ENCODE results near the gene CCDC13. TPM values are rescaled to one million over a fixed set of nuclear protein-coding genes. Genes with fewer than 3 reads are reported as not detected.

CCDC13 gene
- total RNA-seq, 1 experiment from 2014 or later, result 2.3 TPM

DNA sequence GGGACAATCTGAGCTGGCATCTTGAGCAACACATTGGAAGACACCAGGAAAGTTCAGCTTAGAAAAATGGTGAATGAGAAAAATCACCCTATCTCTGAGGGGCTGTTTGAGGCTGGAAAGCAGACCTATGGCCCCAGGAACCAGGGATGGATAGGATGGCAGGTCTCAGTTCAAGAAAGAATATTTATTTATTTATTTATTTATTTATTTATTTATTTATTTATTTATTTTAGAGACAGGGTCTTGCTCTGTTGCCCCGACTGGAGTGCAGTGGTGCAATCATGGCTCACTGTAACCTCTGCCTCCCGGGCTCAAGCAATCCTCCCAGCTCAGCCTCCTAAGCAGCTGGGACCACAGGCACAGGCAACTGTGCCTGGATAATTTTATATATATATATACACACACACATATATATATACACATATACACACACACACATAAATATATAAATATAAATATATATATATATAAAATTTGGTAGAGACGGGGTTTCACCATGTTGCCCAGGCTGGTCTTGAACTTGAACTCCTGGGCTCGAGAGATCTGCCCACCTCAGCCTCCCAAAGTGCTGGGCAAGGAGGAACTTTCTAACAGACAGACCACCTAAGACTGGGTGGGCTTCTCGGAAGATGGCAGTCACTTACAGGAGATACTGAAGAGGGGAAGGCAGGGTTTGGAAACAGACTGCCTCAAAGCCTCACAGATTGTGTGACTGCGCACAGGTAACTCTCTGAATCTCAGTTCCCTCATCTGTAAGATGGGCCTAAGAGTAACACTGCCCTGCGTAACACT, 29.7 kb downstream of the CCDC13 start:
- ATAC-seq (no peak), DNase-seq (ENCODE audit: low read depth, low spot score) (no peak)
- TF ChIP-seq JUND (IDR thresholded peaks at IDR 0.05), result no peak
- TF ChIP-seq TCF7L2 (IDR thresholded peaks at IDR 0.05; ENCODE audit: borderline replicate concordance, extremely low read depth, insufficient read depth, insufficient read length), result no peak
- Histone ChIP-seq H3K27ac (ENCODE audit: low read depth, low read length) (no peak overlapping the region), H3K9ac (ENCODE audit: low read length) (no peak overlapping the region), H3K27me3 (ENCODE audit: insufficient read depth, low read length) (no peaks in the 10 kb centered on the region), H3K79me2 (ENCODE audit: insufficient read depth, low read length) (no peaks in the 10 kb centered on the region), H4K20me1 (ENCODE audit: insufficient read depth) (no peaks in the 10 kb centered on the region), H2AFZ (ENCODE audit: low read depth, low read length, poor library complexity, severe bottlenecking) (peak overlapping the region; percentile 80), H3K9me2 (ENCODE audit: insufficient read depth) (no peaks in the 10 kb centered on the region), H3K9me3 (ENCODE audit: control insufficient read depth in 1 of 2, insufficient read depth in 1 of 2, low read depth in 1 of 2, low read length in 2 of 2) (no peaks in the 10 kb centered on the region), H3K36me3 (ENCODE audit: control insufficient read depth in 1 of 2, insufficient read depth in 2 of 2, low read length in 2 of 2) (no peaks in the 10 kb centered on the region), H3K4me1 (ENCODE audit: control insufficient read depth in 1 of 2, insufficient read depth in 2 of 2, low read length in 2 of 2) (peaks cover 0 to 22% of the 10 kb centered on the region in 2 experiments; a peak in 2 of 4 replicates), H3K4me3 (replicated peaks in 1 of 2; ENCODE audit: low read depth in 1 of 2, low read length in 2 of 2) (no peak overlapping the region), H3K4me2 (ENCODE audit: low read length) (no peak overlapping the region)
- ChIA-PET POLR2A (no interaction called here), CTCF (interaction anchor here (1.0 to 2.4 kb wide), 9 partner anchors 13 to 514 kb away, joined by 3 to 9 read pairs (median 4); partner anchors contain the start of gene VIPR1), RAD21 (ENCODE audit: low non-redundant PET in 1 of 2, low total read pairs in 2 of 2, uncharacterized antibody in 2 of 2, unreplicated experiment in 2 of 2) (interaction anchor here in 1 of 2 experiments (0.7 to 1.0 kb wide), 2 partner anchors 91 to 162 kb away, joined by 3 read pairs; no protein-coding TSS in a partner anchor)
- BruUV-seq (replicated peaks), result no TSS peak
- intact Hi-C loops (cut with micrococcal nuclease), result loop anchor here (5.0 kb wide), 1 partner anchor 91 kb away; the partner anchor contains the start of gene ZBTB47

- no peak overlapping the region for H3K4me3 ChIP-seq (replicated peaks in 1 of 2; ENCODE audit: low read depth in 1 of 2, low read length in 2 of 2)
- peaks cover 0 to 22% of the 10 kb centered on the region in 2 experiments; a peak in 2 of 4 replicates for H3K4me1 ChIP-seq (ENCODE audit: control insufficient read depth in 1 of 2, insufficient read depth in 2 of 2, low read length in 2 of 2)
- H4K20me1 ChIP-seq (ENCODE audit: insufficient read depth), result no peaks in the 10 kb centered on the region
- H3K9ac ChIP-seq (ENCODE audit: low read length), result no peak overlapping the region
- H3K36me3 ChIP-seq (ENCODE audit: control insufficient read depth in 1 of 2, insufficient read depth in 2 of 2, low read length in 2 of 2), result no peaks in the 10 kb centered on the region
- no peak overlapping the region for H3K27ac ChIP-seq (ENCODE audit: low read depth, low read length)
- TF ChIP-seq JUND (IDR thresholded peaks at IDR 0.05), result no peak
- no peak for TF ChIP-seq SRF (IDR thresholded peaks at IDR 0.05; ENCODE audit: low read depth)
- TF ChIP-seq EZH2phosphoT487 (IDR thresholded peaks at IDR 0.05; ENCODE audit: borderline replicate concordance), result no peak
- TF ChIP-seq ELF1 (IDR thresholded peaks at IDR 0.05; ENCODE audit: borderline replicate concordance, low read depth), result no peak
- no peak for TF ChIP-seq EZH2 (IDR thresholded peaks at IDR 0.05)
- TF ChIP-seq RAD21 (IDR thresholded peaks at IDR 0.05; ENCODE audit: low read depth), result no peak
- TF ChIP-seq FOSL1 (IDR thresholded peaks at IDR 0.05; ENCODE audit: low read depth), result no peak
- TF ChIP-seq ZNF274 (IDR thresholded peaks at IDR 0.05; ENCODE audit: low read depth, low read length), result no peak
- TF ChIP-seq YY1 (IDR thresholded peaks at IDR 0.05; ENCODE audit: extremely low read depth, insufficient replicate concordance, low read depth, low read length), result no peak
- no peak for TF ChIP-seq CEBPB (IDR thresholded peaks at IDR 0.05; ENCODE audit: low read depth)
- TF ChIP-seq ZBTB33 (IDR thresholded peaks at IDR 0.05; ENCODE audit: extremely low read depth, insufficient replicate concordance, low read length), result no peak
- TF ChIP-seq CBX3 (IDR thresholded peaks at IDR 0.05; ENCODE audit: low read depth), result no peak
- TF ChIP-seq, protein P1, sequence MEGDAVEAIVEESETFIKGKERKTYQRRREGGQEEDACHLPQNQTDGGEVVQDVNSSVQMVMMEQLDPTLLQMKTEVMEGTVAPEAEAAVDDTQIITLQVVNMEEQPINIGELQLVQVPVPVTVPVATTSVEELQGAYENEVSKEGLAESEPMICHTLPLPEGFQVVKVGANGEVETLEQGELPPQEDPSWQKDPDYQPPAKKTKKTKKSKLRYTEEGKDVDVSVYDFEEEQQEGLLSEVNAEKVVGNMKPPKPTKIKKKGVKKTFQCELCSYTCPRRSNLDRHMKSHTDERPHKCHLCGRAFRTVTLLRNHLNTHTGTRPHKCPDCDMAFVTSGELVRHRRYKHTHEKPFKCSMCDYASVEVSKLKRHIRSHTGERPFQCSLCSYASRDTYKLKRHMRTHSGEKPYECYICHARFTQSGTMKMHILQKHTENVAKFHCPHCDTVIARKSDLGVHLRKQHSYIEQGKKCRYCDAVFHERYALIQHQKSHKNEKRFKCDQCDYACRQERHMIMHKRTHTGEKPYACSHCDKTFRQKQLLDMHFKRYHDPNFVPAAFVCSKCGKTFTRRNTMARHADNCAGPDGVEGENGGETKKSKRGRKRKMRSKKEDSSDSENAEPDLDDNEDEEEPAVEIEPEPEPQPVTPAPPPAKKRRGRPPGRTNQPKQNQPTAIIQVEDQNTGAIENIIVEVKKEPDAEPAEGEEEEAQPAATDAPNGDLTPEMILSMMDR (IDR thresholded peaks at IDR 0.05 in 2 of 3, conservative IDR thresholded peaks at IDR 0.05 in 1 of 3; ENCODE audit: borderline replicate concordance in 1 of 3, insufficient read depth in 1 of 3, low read depth in 2 of 3, low read length in 2 of 3), result no peak
- CTCF ChIA-PET, result no interaction called here
- no peaks in the 10 kb centered on the region for H3K27me3 ChIP-seq (ENCODE audit: insufficient read depth, low read length)
- no peaks in the 10 kb centered on the region for H3K9me2 ChIP-seq (ENCODE audit: insufficient read depth)
- H3K79me2 ChIP-seq (ENCODE audit: insufficient read depth, low read length), result no peaks in the 10 kb centered on the region
- RAD21 ChIA-PET (ENCODE audit: low non-redundant PET in 1 of 2, low total read pairs in 2 of 2, uncharacterized antibody in 2 of 2, unreplicated experiment in 2 of 2), result no interaction called here
- H3K9me3 ChIP-seq (ENCODE audit: control insufficient read depth in 1 of 2, insufficient read depth in 1 of 2, low read depth in 1 of 2, low read length in 2 of 2), result no peaks in the 10 kb centered on the region
- POLR2A ChIA-PET, result no interaction called here
- intact Hi-C loops (cut with micrococcal nuclease), result loop anchor here (5.0 kb wide), 1 partner anchor 90 kb away; the partner anchor contains the start of gene ZBTB47
- no peak for DNase-seq (ENCODE audit: low read depth, low spot score)
- no TSS peak for BruUV-seq (replicated peaks)
- no peak for ATAC-seq
- H2AFZ ChIP-seq (ENCODE audit: low read depth, low read length, poor library complexity, severe bottlenecking), result no peak overlapping the region
- no peak overlapping the region for H3K4me2 ChIP-seq (ENCODE audit: low read length)
These were observed 30.4 kb downstream of the CCDC13 start for GRCh38 chr3:42742688-42743087.

Measured in HCT116 (cell line).